Inflammatory macrophage treated with lipopolysaccharide for 4 hours (primary cell): Measurements from ENCODE around the gene HOXC9.

ENCODE experiments used
- DNase-seq: peaks from one replicate; pipeline ENCODE4 v3.0.0-alpha.2; 2020

HOXC9 gene

GRCh38 chr12:54042970-54043853 is 43.3 kb downstream of the HOXC9 start:
- no peak for DNase-seq

- no peak for DNase-seq
These were observed 44.6 kb downstream of the HOXC9 start for GRCh38 chr12:54044425-54045103.

GRCh38 chr12:54045401-54045800 is 45.4 kb downstream of the HOXC9 start:
- DNase-seq = no peak

GRCh38 chr12:54045868-54046521 is 46.0 kb downstream of the HOXC9 start:
- no peak for DNase-seq

GRCh38 chr12:54046809-54047159 is 46.8 kb downstream of the HOXC9 start:
- DNase-seq = no peak

- no peak for DNase-seq
These were observed 47.4 kb downstream of the HOXC9 start for GRCh38 chr12:54047160-54047963.

GRCh38 chr12:54047964-54048303 is 48.0 kb downstream of the HOXC9 start:
- no peak for DNase-seq

- no peak for DNase-seq
These were observed 48.6 kb downstream of the HOXC9 start for GRCh38 chr12:54048406-54049093.

GRCh38 chr12:54049108-54049507 is 49.1 kb downstream of the HOXC9 start:
- no peak for DNase-seq

- no peak for DNase-seq
These were observed 50.5 kb downstream of the HOXC9 start for GRCh38 chr12:54050482-54050810.

GRCh38 chr12:54051026-54051842 is 51.3 kb downstream of the HOXC9 start:
- peak; percentile 13 for DNase-seq

- no peak for DNase-seq
These were observed 52.0 kb downstream of the HOXC9 start for GRCh38 chr12:54051874-54052437.

- no peak for DNase-seq
These were observed 52.6 kb downstream of the HOXC9 start for GRCh38 chr12:54052438-54053002.
